ENCODE measurements around the gene TMSB10.
"Not testable (repeated sequence)": the region's sequence is repeated elsewhere in the genome, so short reads cannot be mapped to it uniquely, and the experiment has no call there.

Gene TMSB10

GRCh38 chr2:84940088-84940470 is 34.6 kb downstream of the TMSB10 start:
- no peak for DNase-seq

GRCh38 chr2:84940831-84941412 is 35.5 kb downstream of the TMSB10 start:
- DNase-seq = no peak

GRCh38 chr2:84942166-84942565 is 36.7 kb downstream of the TMSB10 start:
- DNase-seq = no peak

GRCh38 chr2:84942964-84943421 is 37.5 kb downstream of the TMSB10 start:
- DNase-seq = no peak

- no peak for DNase-seq
These were observed 38.9 kb downstream of the TMSB10 start for GRCh38 chr2:84944295-84944909.

GRCh38 chr2:84945838-84946203 is 40.4 kb downstream of the TMSB10 start:
- DNase-seq = not testable (repeated sequence)

GRCh38 chr2:84946204-84947009 is 41.0 kb downstream of the TMSB10 start:
- DNase-seq = no peak

- DNase-seq = no peak
These were observed 41.6 kb downstream of the TMSB10 start for GRCh38 chr2:84947010-84947593.

GRCh38 chr2:84953535-84953934 is 48.1 kb downstream of the TMSB10 start:
- no peak for DNase-seq

- no peak for DNase-seq
These were observed 48.9 kb downstream of the TMSB10 start for GRCh38 chr2:84954329-84954728.

Measured in hippocampal formation (tissue), 2 donors.